ENCODE data around the gene ARHGAP10. TPM values are rescaled to one million over a fixed set of nuclear protein-coding genes. Genes with fewer than 3 reads are reported as not detected.

ARHGAP10 gene
- total RNA-seq, 1 experiment from 2014 or later, result 9.0 TPM

DNA sequence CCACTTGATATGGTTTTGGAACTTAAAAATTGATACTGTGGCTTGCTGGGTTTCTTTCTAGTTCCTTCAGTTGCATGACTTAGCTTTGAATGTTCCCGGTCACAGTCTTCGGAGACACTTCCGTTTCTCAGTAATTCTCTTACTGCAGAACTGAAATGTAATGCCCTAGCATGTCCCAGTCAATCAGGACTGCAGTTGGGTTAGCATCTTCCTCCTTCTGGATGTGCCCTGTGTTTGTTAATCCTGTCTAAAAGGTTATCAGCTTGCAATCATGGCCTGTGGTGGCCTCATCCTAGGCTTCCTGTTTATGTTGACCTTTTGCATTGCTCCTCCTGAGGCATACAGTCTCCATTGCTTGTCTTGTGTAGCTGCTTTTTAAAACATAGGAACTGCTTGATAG, 275.9 kb downstream of the ARHGAP10 start:
- peak overlapping the region; percentile 56 for H3K9ac ChIP-seq (ENCODE audit: low read length)
- peak overlapping the region; percentile 55 for H3K4me3 ChIP-seq (ENCODE audit: low read length)
- no peaks in the 10 kb centered on the region for H4K20me1 ChIP-seq (ENCODE audit: low read length)
- H3K9me2 ChIP-seq (replicated peaks; ENCODE audit: low read length), result no peaks in the 10 kb centered on the region
- DNase-seq (no peak), ATAC-seq (peak; percentile 45)
- intact Hi-C loops (cut with micrococcal nuclease), result loop anchor here (1.0 to 2.0 kb wide), 2 partner anchors 79 to 163 kb away; no protein-coding TSS in a partner anchor
- no peaks in the 10 kb centered on the region for H3K9me3 ChIP-seq (ENCODE audit: low read length)
- no TSS peak for BruUV-seq (replicated peaks)
- ChIA-PET POLR2A (ENCODE audit: unreplicated experiment) (interaction anchor here (0.6 kb wide), 1 partner anchor 1456 kb away, joined by 5 read pairs; no protein-coding TSS in a partner anchor), CTCF (interaction anchor here (0.6 to 0.9 kb wide), 3 partner anchors 82 to 1766 kb away, joined by 3 to 4 read pairs (median 4); no protein-coding TSS in a partner anchor)
- no peak for TF ChIP-seq CTCF (conservative IDR thresholded peaks at IDR 0.05; ENCODE audit: low read depth, low read length)
- no peak for TF ChIP-seq EZH2phosphoT487 (IDR thresholded peaks at IDR 0.05; ENCODE audit: borderline replicate concordance, low read length)
- TF ChIP-seq EZH2 (IDR thresholded peaks at IDR 0.05; ENCODE audit: low read length, unreplicated experiment), result no peak
- no peaks in the 10 kb centered on the region for H3K79me2 ChIP-seq (ENCODE audit: low read length)
- H3F3A ChIP-seq (ENCODE audit: low read length, unreplicated experiment), result no peaks in the 10 kb centered on the region
- H3K36me3 ChIP-seq (ENCODE audit: low read depth, low read length), result no peaks in the 10 kb centered on the region
- H3K27me3 ChIP-seq (ENCODE audit: low read length), result no peaks in the 10 kb centered on the region
- peaks cover 20% of the 10 kb centered on the region for H3K4me1 ChIP-seq (ENCODE audit: insufficient read depth, low read length)
- H3K4me2 ChIP-seq (ENCODE audit: low read length), result peak overlapping the region; percentile 81
- peak overlapping the region; percentile 93 for H3K27ac ChIP-seq (ENCODE audit: low read length)
- peak overlapping the region; percentile 56 for H2AFZ ChIP-seq (ENCODE audit: low read length)

GRCh38 chr4:148015058-148015457, 283.2 kb downstream of the ARHGAP10 start:
- Histone ChIP-seq H3F3A (ENCODE audit: low read length, unreplicated experiment) (no peaks in the 10 kb centered on the region), H3K4me1 (ENCODE audit: insufficient read depth, low read length) (no peaks in the 10 kb centered on the region), H3K4me2 (ENCODE audit: low read length) (no peak overlapping the region), H3K27ac (ENCODE audit: low read length) (no peak overlapping the region), H3K27me3 (ENCODE audit: low read length) (no peaks in the 10 kb centered on the region), H3K79me2 (ENCODE audit: low read length) (no peaks in the 10 kb centered on the region), H3K9ac (ENCODE audit: low read length) (no peak overlapping the region), H4K20me1 (ENCODE audit: low read length) (no peaks in the 10 kb centered on the region), H2AFZ (ENCODE audit: low read length) (no peak overlapping the region), H3K9me3 (ENCODE audit: low read length) (no peaks in the 10 kb centered on the region), H3K4me3 (ENCODE audit: low read length) (no peak overlapping the region), H3K36me3 (ENCODE audit: low read depth, low read length) (no peaks in the 10 kb centered on the region), H3K9me2 (replicated peaks; ENCODE audit: low read length) (no peaks in the 10 kb centered on the region)
- ChIA-PET POLR2A (ENCODE audit: unreplicated experiment) (interaction anchor here (0.6 kb wide), 1 partner anchor 304 kb away, joined by 6 read pairs; no protein-coding TSS in a partner anchor), CTCF (no interaction called here)
- DNase-seq, result no peak
- intact Hi-C loops (cut with micrococcal nuclease), result loop anchor here (10.0 kb wide), 1 partner anchor 250 kb away; no protein-coding TSS in a partner anchor
- TF ChIP-seq CTCF (conservative IDR thresholded peaks at IDR 0.05; ENCODE audit: low read depth, low read length) (no peak), EZH2 (IDR thresholded peaks at IDR 0.05; ENCODE audit: low read length, unreplicated experiment) (no peak), EZH2phosphoT487 (IDR thresholded peaks at IDR 0.05; ENCODE audit: borderline replicate concordance, low read length) (no peak)
- no peak for ATAC-seq
- BruUV-seq (replicated peaks), result no TSS peak

- no peaks in the 10 kb centered on the region for H4K20me1 ChIP-seq (ENCODE audit: low read length)
- no peak overlapping the region for H3K9ac ChIP-seq (ENCODE audit: low read length)
- ATAC-seq, result no peak
- no peak overlapping the region for H3K27ac ChIP-seq (ENCODE audit: low read length)
- no peaks in the 10 kb centered on the region for H3K27me3 ChIP-seq (ENCODE audit: low read length)
- H3K9me3 ChIP-seq (ENCODE audit: low read length), result no peaks in the 10 kb centered on the region
- POLR2A ChIA-PET (ENCODE audit: unreplicated experiment), result interaction anchor here (0.6 kb wide), 1 partner anchor 304 kb away, joined by 6 read pairs; no protein-coding TSS in a partner anchor
- H3F3A ChIP-seq (ENCODE audit: low read length, unreplicated experiment), result no peaks in the 10 kb centered on the region
- H3K36me3 ChIP-seq (ENCODE audit: low read depth, low read length), result no peaks in the 10 kb centered on the region
- BruUV-seq (replicated peaks), result no TSS peak
- CTCF ChIA-PET, result no interaction called here
- H2AFZ ChIP-seq (ENCODE audit: low read length), result no peak overlapping the region
- no peak for DNase-seq
- intact Hi-C loops (cut with micrococcal nuclease), result loop anchor here (10.0 kb wide), 1 partner anchor 249 kb away; no protein-coding TSS in a partner anchor
- no peaks in the 10 kb centered on the region for H3K9me2 ChIP-seq (replicated peaks; ENCODE audit: low read length)
- H3K4me2 ChIP-seq (ENCODE audit: low read length), result no peak overlapping the region
- no peaks in the 10 kb centered on the region for H3K79me2 ChIP-seq (ENCODE audit: low read length)
- no peaks in the 10 kb centered on the region for H3K4me1 ChIP-seq (ENCODE audit: insufficient read depth, low read length)
- no peak for TF ChIP-seq CTCF (conservative IDR thresholded peaks at IDR 0.05; ENCODE audit: low read depth, low read length)
- TF ChIP-seq EZH2 (IDR thresholded peaks at IDR 0.05; ENCODE audit: low read length, unreplicated experiment), result no peak
- no peak for TF ChIP-seq EZH2phosphoT487 (IDR thresholded peaks at IDR 0.05; ENCODE audit: borderline replicate concordance, low read length)
- H3K4me3 ChIP-seq (ENCODE audit: low read length), result no peak overlapping the region
These were observed 283.6 kb downstream of the ARHGAP10 start for GRCh38 chr4:148015468-148015867.
